Mesodermal cell (in vitro differentiated cells): ENCODE measurements around the gene AUTS2.

Experiments used
- H3K27ac ChIP-seq: 2 replicates; pipeline ENCODE4 v1.7.0; 2013; ENCODE audit warnings: mild to moderate bottlenecking, low read depth, low read length, moderate library complexity; ENCODE audit not compliant: severe bottlenecking
- H3K36me3 ChIP-seq: 2 replicates; pipeline ENCODE4 v1.7.1; 2013; ENCODE audit warnings: mild to moderate bottlenecking, low read length, moderate library complexity; ENCODE audit not compliant: control insufficient read depth, insufficient read depth
- H3K4me1 ChIP-seq: one replicate; pipeline ENCODE4 v1.7.1; 2013; ENCODE audit warnings: mild to moderate bottlenecking, low read length; ENCODE audit not compliant: insufficient read depth, control insufficient read depth, poor library complexity, severe bottlenecking
- H3K4me3 ChIP-seq: 2 replicates; pipeline ENCODE4 v1.7.0; 2013; ENCODE audit warnings: low read length, control low read depth, mild to moderate bottlenecking; ENCODE audit not compliant: insufficient read depth, poor library complexity, severe bottlenecking; ENCODE audit errors: extremely low read depth
- H3K9me3 ChIP-seq: 2 replicates; pipeline ENCODE4 v1.7.1; 2013; ENCODE audit warnings: mild to moderate bottlenecking, low read length, moderate library complexity; ENCODE audit not compliant: control insufficient read depth
- WGBS, 2 experiments: methylation state at CpG; one replicate each; pipeline ENCODE4 v1.1.5; 2013; ENCODE audit warnings: missing lambda C conversion rate in 2 of 2; ENCODE audit not compliant: insufficient coverage in 2 of 2; 5-methylcytosine and 5-hydroxymethylcytosine counted together

Gene AUTS2

GRCh38 chr7:70512144-70512543 lies 913.9 kb downstream of the AUTS2 start:
- H3K27ac ChIP-seq: no peak overlapping the region
- H3K4me3 ChIP-seq: no peak overlapping the region
- no peaks in the 10 kb centered on the region for H3K4me1 ChIP-seq
- H3K36me3 ChIP-seq: no peaks in the 10 kb centered on the region
- 62 to 76% methylated on average over 3 to 7 of the region's 7 CpGs for WGBS, 2 experiments
- H3K9me3 ChIP-seq: peaks cover 4% of the 10 kb centered on the region

- H3K4me1 ChIP-seq: no peaks in the 10 kb centered on the region
- H3K27ac ChIP-seq: no peak overlapping the region
- 80 to 94% methylated on average over 1 to 3 of the region's 3 CpGs for WGBS, 2 experiments
- peaks cover 4% of the 10 kb centered on the region for H3K9me3 ChIP-seq
- H3K36me3 ChIP-seq: no peaks in the 10 kb centered on the region
- no peak overlapping the region for H3K4me3 ChIP-seq
These were observed 914.5 kb downstream of the AUTS2 start for GRCh38 chr7:70512761-70513160.

DNA sequence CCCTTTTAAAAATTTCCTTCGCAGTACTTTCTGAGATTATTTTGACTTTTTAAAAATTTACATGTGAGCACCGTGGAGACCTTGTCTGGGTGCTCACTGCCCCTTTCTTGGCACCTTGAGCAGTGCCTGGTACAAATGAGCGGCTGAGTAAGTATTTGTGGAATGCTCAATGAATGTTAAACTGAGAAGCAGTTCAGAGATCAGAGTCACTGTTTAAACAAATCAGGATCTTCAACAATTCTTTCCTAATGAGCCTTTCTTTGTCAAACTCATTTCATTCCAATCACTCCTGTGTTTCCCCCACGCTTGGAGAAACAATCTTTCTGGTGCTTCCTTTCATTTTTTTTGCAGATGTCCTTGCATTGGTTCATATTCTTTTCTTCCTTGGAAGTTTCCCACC lies 922.3 kb downstream of the AUTS2 start:
- Histone ChIP-seq H3K9me3 (no peaks in the 10 kb centered on the region), H3K4me1 (peaks cover 14% of the 10 kb centered on the region), H3K36me3 (no peaks in the 10 kb centered on the region), H3K27ac (no peak overlapping the region), H3K4me3 (no peak overlapping the region)
- 64 to 75% methylated on average over 2 of the region's 4 CpGs for WGBS, 2 experiments

DNA sequence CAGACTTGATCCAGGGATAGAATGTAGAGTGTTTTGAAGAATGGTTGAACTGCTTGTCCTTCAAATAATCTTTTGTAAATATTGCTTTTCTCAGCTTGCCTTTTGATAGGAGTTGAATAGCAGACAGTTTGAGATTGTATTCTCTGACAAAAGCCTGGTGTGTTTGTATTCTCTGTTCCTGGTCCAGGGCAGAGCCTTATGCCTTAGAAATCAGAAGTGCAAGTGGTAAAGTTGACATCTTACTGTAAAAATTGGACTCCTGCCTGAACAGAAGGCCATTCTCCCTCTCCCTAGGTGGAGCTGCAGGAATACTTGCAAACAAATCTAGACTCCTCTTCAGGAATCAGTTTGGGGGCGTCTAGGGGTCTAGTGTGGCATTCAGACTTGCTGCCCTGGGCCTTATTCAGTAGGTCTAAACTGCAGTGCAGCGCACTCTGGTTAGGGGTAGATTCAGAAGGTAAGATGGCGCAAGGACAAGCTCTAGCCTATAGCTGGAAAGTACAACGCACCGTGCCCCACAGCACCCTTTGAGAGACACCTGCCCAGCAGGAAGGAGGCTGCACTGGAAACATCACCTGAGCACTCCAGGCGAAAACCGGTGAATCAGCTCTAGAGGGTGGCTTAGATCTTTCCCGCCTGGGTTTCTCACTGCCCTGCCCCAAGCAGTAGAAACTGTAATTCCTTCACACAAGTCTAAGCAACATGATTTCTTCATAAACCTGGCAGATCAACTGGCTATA lies 925.1 kb downstream of the AUTS2 start:
- Histone ChIP-seq H3K27ac (no peak overlapping the region), H3K9me3 (no peaks in the 10 kb centered on the region), H3K36me3 (no peaks in the 10 kb centered on the region), H3K4me3 (no peak overlapping the region), H3K4me1 (peaks cover 23% of the 10 kb centered on the region)
- 93 to 97% methylated on average over 6 to 7 of the region's 8 CpGs for WGBS, 2 experiments

GRCh38 chr7:70523989-70524351 lies 925.7 kb downstream of the AUTS2 start:
- 100% methylated on average over 1 of the region's 2 CpGs; no CpG with 5 or more reads in 1 of the 2 experiments for WGBS, 2 experiments
- Histone ChIP-seq H3K9me3 (no peaks in the 10 kb centered on the region), H3K4me3 (no peak overlapping the region), H3K4me1 (peaks cover 23% of the 10 kb centered on the region), H3K27ac (no peak overlapping the region), H3K36me3 (no peaks in the 10 kb centered on the region)

DNA sequence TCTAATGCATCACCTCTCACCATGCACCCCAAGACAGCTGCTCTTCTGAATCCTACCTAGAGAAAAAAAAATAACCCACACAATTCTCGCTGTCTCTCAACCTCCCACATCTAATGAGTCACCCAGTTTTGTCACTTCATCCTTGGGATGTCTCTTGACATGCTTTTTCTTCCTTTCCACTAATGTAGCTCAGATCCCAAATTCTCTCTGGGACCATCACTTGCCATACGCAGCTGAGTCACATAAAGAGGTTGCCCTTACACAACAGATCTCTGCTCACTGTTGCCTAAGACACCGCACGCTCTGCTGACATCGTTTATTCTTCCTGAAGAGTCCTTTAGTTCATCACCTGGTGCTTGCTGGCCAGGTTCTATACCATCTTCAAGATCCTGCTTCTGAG lies 927.7 kb downstream of the AUTS2 start:
- H3K36me3 ChIP-seq: no peaks in the 10 kb centered on the region
- peaks cover 5% of the 10 kb centered on the region for H3K9me3 ChIP-seq
- H3K4me3 ChIP-seq: no peak overlapping the region
- H3K4me1 ChIP-seq: peaks cover 21% of the 10 kb centered on the region
- no peak overlapping the region for H3K27ac ChIP-seq
- WGBS, 2 experiments: 87 to 90% methylated on average over 4 to 5 of the region's 5 CpGs

- Histone ChIP-seq H3K4me1 (peaks cover 15% of the 10 kb centered on the region), H3K36me3 (no peaks in the 10 kb centered on the region), H3K9me3 (peaks cover 10% of the 10 kb centered on the region), H3K27ac (no peak overlapping the region), H3K4me3 (no peak overlapping the region)
- WGBS, 2 experiments: 100% methylated on average over 1 of the region's 3 CpGs; no CpG with 5 or more reads in 1 of the 2 experiments
These were observed 929.3 kb downstream of the AUTS2 start for GRCh38 chr7:70527520-70528115.

- WGBS, 2 experiments: 89 to 92% methylated on average over 5 of the region's 5 CpGs
- Histone ChIP-seq H3K9me3 (peaks cover 10% of the 10 kb centered on the region), H3K4me3 (no peak overlapping the region)
These were observed 931.2 kb downstream of the AUTS2 start for GRCh38 chr7:70529436-70529835.

DNA sequence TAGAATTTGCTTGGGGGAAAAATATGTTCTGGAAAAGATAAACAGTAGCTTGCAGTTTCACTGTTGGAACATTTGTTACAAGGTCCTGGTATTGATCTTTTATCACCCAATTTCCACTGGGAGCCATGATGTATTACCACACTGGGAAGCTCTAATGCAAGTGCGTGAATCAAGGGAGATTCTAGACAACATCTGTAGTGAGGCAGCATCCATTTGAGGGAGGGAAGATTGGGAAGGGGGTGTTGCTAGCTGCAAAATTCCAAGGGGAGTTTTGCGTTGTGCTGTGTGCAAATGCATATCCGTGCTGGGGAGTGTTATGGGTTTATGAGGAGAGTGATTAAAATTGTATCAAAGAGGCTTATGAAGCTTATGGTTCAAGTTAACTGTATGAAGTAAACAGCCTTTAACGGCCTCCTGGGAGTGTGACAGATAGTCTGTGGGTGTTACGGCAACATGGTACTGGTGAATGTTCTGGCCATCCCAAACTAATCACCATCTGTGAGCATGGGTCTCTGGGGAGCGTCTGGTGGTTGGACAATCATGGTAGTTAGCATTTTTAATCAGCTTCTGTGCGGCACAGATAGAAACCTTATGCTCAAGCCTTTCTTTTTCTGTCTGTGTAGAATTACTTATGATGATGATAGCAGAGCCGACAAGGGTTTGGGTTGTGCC lies 931.8 kb downstream of the AUTS2 start:
- Histone ChIP-seq H3K9me3 (peaks cover 10% of the 10 kb centered on the region), H3K36me3 (no peaks in the 10 kb centered on the region), H3K27ac (no peak overlapping the region), H3K4me1 (peaks cover 15% of the 10 kb centered on the region), H3K4me3 (no peak overlapping the region)
- 94 to 96% methylated on average over 5 to 7 of the region's 8 CpGs for WGBS, 2 experiments

More at GRCh38 chr7:70529436-70529835, 931.2 kb downstream of the AUTS2 start:
- no peaks in the 10 kb centered on the region for H3K36me3 ChIP-seq
- H3K4me1 ChIP-seq: peaks cover 15% of the 10 kb centered on the region
- H3K27ac ChIP-seq: no peak overlapping the region

DNA sequence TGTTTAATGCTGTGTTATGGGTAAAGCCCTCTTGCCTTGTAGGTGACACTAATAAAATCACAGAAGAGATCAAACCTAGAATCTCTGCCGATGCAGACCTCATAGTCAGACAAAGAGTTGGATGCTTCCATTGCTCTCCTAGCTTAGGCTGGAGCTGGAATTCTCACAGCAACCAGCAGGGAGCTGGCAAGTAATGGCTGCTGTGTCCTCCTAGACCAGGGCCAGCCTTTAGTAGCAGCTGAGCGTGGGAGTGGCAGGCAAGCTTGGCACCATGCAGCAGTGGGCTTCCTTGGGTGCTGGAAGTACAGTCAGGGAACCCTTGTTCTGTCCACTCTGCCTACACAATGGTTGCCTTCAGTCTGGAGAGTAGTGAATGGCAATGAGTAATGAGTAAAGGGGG lies 935.3 kb downstream of the AUTS2 start:
- H3K4me1 ChIP-seq: peaks cover 7% of the 10 kb centered on the region
- no peaks in the 10 kb centered on the region for H3K36me3 ChIP-seq
- no peak overlapping the region for H3K4me3 ChIP-seq
- 86 to 90% methylated on average over 2 of the region's 2 CpGs for WGBS, 2 experiments
- no peak overlapping the region for H3K27ac ChIP-seq
- H3K9me3 ChIP-seq: peaks cover 10% of the 10 kb centered on the region

- H3K27ac ChIP-seq: peak overlapping the region; percentile 57
- no peaks in the 10 kb centered on the region for H3K4me1 ChIP-seq
- no peaks in the 10 kb centered on the region for H3K36me3 ChIP-seq
- H3K4me3 ChIP-seq: no peak overlapping the region
- H3K9me3 ChIP-seq: no peaks in the 10 kb centered on the region
These were observed 940.9 kb downstream of the AUTS2 start for GRCh38 chr7:70539205-70539604.
